ENCODE results near the gene GADD45GIP1.

The GADD45GIP1 gene

GRCh38 chr19:12956446-12957388 lies at the start of gene GADD45GIP1:
Gene GADD45GIP1 (minus strand): TSS chr19:12957223. CDS start chr19:12957212, 11 bp downstream.
- peak; percentile 90 for DNase-seq (ENCODE audit: low spot score)

GRCh38 chr19:13005861-13006370 lies 48.9 kb upstream of the GADD45GIP1 start:
- DNase-seq (ENCODE audit: low spot score) = no peak

- no peak for DNase-seq (ENCODE audit: low spot score)
These were observed 48.2 kb upstream of the GADD45GIP1 start for GRCh38 chr19:13005253-13005652.

GRCh38 chr19:13004273-13004672 lies 47.2 kb upstream of the GADD45GIP1 start:
- no peak for DNase-seq (ENCODE audit: low spot score)

- no peak for DNase-seq (ENCODE audit: low spot score)
These were observed 46.1 kb upstream of the GADD45GIP1 start for GRCh38 chr19:13003081-13003480.

GRCh38 chr19:13002166-13002898 lies 45.3 kb upstream of the GADD45GIP1 start:
- DNase-seq (ENCODE audit: low spot score) = no peak

GRCh38 chr19:13001502-13002165 lies 44.6 kb upstream of the GADD45GIP1 start:
- DNase-seq (ENCODE audit: low spot score) = no peak

- no peak for DNase-seq (ENCODE audit: low spot score)
These were observed 44.1 kb upstream of the GADD45GIP1 start for GRCh38 chr19:13001166-13001501.

GRCh38 chr19:12997967-12998940 lies 41.2 kb upstream of the GADD45GIP1 start:
- no peak for DNase-seq (ENCODE audit: low spot score)

GRCh38 chr19:12997179-12997966 lies 40.4 kb upstream of the GADD45GIP1 start:
- DNase-seq (ENCODE audit: low spot score) = no peak

- DNase-seq (ENCODE audit: low spot score) = peak; percentile 74
These were observed 39.5 kb upstream of the GADD45GIP1 start for GRCh38 chr19:12996406-12997094.

GRCh38 chr19:12995596-12996405 lies 38.8 kb upstream of the GADD45GIP1 start:
- peak; percentile 70 for DNase-seq (ENCODE audit: low spot score)

GRCh38 chr19:12994701-12995595 lies 37.9 kb upstream of the GADD45GIP1 start, which contains the start of gene NFIX:
Gene NFIX (plus strand): TSS chr19:12995475. CDS start chr19:12995838, 363 bp downstream.
- DNase-seq (ENCODE audit: low spot score) = peak; percentile 88

- DNase-seq (ENCODE audit: low spot score) = no peak
These were observed 36.5 kb upstream of the GADD45GIP1 start for GRCh38 chr19:12993562-12993961.

- DNase-seq (ENCODE audit: low spot score) = no peak
These were observed 35.7 kb upstream of the GADD45GIP1 start for GRCh38 chr19:12992729-12993128.

- no peak for DNase-seq (ENCODE audit: low spot score)
These were observed 34.3 kb upstream of the GADD45GIP1 start for GRCh38 chr19:12991296-12991695.

GRCh38 chr19:12990853-12991252 lies 33.8 kb upstream of the GADD45GIP1 start:
- DNase-seq (ENCODE audit: low spot score) = no peak

GRCh38 chr19:12990431-12990830 lies 33.4 kb upstream of the GADD45GIP1 start:
- no peak for DNase-seq (ENCODE audit: low spot score)
